ENCODE results near the gene ZNRD2.
A peak's percentile ranks its signal among the peaks of the same experiment; 100 is the strongest.
"Not testable (repeated sequence)": the region's sequence is repeated elsewhere in the genome, so short reads cannot be mapped to it uniquely, and the experiment has no call there.

The ZNRD2 gene

GRCh38 chr11:65556470-65557279 is 13.6 kb upstream of the ZNRD2 start:
- no peak for DNase-seq

GRCh38 chr11:65557280-65558001 is 12.8 kb upstream of the ZNRD2 start:
- peak; percentile 60 for DNase-seq

GRCh38 chr11:65558002-65558929 is 12.0 kb upstream of the ZNRD2 start, which contains the start of gene LTBP3:
TSS of gene LTBP3 (minus strand) at chr11:65558359. CDS start at chr11:65557959, 400 bp downstream.
- DNase-seq, result peak; percentile 92

DNA sequence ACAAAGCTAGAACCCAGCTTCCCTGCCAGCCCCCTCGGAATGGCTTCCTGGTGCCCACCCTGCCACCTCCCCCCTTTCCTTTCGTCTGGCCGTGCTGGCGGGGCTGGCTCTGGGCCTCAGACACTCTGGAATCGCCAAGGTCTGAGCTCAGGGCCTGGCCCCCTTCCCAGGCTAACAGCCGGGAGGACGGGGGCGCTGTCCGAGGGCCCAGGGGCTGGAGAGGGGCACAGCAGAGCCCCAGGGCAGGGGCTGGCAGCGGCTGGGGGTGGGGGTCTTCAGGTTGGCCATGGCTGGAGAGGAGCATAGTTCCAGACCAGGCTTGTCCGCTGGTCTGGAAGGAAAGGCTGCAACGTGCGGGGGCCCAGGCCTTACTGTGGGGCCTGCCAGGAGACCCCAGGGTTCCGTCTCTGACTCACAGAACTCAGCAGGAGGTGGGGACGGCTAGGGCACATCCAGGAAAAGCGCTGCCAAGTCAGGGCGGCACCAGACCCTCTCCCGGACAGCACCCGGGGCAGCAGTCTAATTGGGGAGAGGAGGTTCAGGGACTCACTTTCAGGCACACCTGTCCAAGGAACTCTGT is 11.3 kb upstream of the ZNRD2 start:
- DNase-seq, result no peak

- DNase-seq, result no peak
These were observed 10.7 kb upstream of the ZNRD2 start for GRCh38 chr11:65559535-65559934.

DNA sequence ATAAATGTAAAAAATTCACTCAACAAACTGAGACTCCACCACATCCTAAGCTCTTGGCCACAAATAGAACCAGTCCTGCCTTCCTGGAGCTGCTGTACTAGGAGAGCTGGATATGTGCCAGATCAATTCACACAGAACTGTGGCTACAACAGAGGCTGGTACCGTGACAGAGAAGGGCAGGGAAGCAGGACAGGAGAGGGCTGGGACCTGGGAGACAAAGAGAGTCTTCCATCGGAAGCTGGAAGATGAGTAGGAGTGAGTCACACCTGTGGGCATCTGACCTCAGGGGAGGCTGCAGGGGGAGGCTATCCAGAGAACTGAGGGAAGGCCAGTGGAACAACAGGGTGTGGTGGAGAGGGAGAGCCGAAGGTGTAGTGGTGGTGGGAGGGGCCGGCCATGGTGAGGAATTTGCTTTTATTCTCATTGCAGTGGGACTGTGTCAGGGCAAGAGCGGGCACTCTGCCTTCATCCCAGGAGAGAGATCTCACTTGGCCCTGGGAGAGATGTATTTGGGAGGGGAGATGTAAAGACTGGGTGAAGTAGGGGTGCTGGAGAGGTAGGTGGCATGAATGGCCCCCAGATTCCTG is 10.2 kb upstream of the ZNRD2 start:
- DNase-seq, result no peak

- peak; percentile 76 for DNase-seq
These were observed 9.5 kb upstream of the ZNRD2 start for GRCh38 chr11:65560555-65561418.

GRCh38 chr11:65562020-65562419 is 8.3 kb upstream of the ZNRD2 start:
- DNase-seq, result no peak

GRCh38 chr11:65562788-65563187 is 7.5 kb upstream of the ZNRD2 start:
- no peak for DNase-seq

DNA sequence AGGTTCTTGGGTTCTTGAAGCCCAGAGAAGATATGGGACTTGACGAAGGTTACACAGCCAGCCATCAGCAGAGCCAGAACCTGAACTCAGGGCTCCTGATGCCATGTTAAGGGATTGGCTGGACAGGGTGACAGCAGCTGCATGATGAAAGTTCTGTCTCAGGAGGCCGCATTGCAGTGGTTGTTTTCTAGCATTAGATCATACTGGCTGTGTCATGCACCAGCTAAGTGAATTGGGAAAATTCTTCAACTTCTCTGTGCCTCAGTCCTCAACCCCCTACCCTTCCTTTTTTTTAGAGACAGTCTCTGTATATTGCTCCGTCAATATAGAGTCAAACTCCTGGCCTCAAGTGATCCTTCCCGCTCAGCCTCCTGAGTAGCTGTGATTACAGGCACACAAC is 6.7 kb upstream of the ZNRD2 start:
- DNase-seq, result no peak

GRCh38 chr11:65564879-65565559 is 5.3 kb upstream of the ZNRD2 start:
- DNase-seq, result not testable (repeated sequence)

- no peak for DNase-seq
These were observed 4.4 kb upstream of the ZNRD2 start for GRCh38 chr11:65565624-65566453.

DNA sequence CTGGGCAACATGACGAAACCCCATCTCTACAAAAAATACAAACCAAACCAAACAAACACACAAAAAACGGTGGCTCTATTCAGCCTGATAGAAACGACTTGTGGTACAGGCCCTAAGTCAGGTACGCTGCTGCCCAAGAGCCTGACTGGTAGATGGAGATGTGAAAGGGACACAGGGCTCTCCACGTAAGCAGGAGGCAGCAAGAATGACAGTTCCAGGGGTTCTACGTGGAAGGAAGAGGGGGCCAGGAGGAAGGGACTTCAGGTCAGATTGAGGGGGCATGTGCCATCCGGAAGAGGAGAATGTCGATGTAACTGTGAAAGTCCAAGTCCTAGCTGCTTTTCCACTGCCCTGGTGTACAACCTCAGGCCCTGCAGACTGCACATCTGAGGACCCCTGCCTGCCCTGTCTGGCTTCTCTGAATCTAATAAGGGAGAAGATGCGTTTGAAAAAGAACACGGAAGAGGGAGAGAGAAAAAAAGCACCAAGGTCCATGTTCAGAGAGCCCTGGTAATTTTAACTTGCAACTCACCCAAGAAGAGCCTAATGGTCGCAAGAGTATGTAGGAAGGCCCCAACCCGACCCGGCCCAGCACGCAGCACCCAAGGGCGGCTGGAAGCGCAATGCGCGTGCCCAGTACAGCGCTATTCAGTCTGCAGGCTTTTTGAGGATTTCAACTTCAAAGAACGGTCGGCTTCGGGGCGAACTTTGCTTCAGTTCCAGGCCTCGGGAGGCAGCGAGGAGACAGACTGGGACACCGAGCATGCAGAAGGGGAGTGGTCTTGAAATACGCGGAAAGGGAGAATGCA is 909 bp upstream of the ZNRD2 start:
- no peak for DNase-seq

- no peak for DNase-seq
These were observed 1.1 kb downstream of the ZNRD2 start for GRCh38 chr11:65571420-65571819.

DNA sequence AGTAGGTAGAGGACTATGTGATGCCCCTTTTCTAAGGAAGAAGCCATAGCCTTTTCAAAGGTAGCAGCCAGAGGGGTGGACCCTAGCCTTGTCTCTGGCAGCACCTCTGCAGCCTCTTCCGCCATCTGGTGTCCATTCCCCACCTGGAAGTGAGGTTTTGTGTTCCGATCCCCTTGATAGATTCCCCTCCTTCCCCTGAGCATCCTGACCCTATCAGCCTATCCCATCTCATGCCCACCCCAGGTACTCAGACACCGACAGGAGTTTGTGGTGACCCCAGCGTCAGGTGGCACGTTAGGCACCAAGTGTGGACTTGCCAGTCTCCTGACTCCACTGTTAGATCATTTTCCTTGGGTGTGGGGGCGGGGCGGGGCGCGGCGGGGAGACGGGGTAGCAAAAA is 1.7 kb downstream of the ZNRD2 start:
- DNase-seq, result no peak

DNA sequence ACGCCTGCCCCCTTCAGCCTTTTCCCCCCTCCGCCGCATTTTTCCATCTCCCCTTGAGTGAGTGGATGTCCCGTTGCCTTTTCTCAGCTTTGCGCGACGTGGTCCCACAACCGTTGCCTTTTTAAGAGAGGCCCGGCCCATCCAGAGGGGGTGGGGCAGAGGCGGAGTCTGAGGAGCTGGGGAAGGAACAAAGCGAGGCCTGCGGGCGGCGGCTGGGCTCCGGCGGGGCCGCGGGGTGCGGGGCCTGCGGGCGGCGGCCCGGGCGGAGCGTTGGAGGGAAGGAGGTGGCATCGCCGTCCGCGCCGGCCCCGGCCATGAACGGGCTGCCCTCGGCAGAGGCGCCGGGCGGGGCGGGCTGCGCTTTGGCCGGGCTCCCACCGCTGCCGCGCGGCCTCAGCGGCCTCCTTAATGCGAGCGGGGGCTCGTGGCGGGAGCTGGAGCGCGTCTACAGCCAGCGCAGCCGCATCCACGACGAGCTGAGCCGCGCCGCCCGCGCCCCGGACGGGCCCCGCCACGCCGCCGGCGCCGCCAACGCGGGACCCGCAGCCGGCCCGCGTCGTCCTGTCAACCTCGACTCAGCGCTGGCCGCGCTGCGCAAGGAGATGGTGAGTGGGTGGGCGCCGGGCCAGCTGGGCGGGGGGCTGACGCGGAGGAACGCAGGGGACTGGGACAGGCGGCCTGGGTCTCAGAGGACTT is 2.2 kb downstream of the ZNRD2 start, which contains the start of gene FAM89B:
TSS of gene FAM89B (plus strand) at position 183 of the 696 bp plus-strand sequence. CDS start at position 315, 132 bp downstream.
- DNase-seq, result peak; percentile 95

GRCh38 chr11:65573391-65574079 is 3.3 kb downstream of the ZNRD2 start:
- peak; percentile 47 for DNase-seq
